DND-41 (cell line): Measurements from ENCODE around the gene RFTN1.

Experiments
- EZH2 ChIP-seq: IDR thresholded peaks from 3 replicates; pipeline ENCODE4 v1.6.1; 2012; ENCODE audit warnings: borderline replicate concordance, low read depth, mild to moderate bottlenecking, moderate library complexity, low read length, inconsistent platforms; ENCODE audit not compliant: severe bottlenecking
- TF ChIP-seq, protein P1 (sequence below): IDR thresholded peaks from 2 replicates; pipeline ENCODE4 v1.5.1; 2012; ENCODE audit warnings: borderline replicate concordance, low read length, moderate library complexity, mild to moderate bottlenecking; ENCODE audit not compliant: poor library complexity, severe bottlenecking; ENCODE audit errors: extremely low read depth

- TF ChIP-seq, protein P1, sequence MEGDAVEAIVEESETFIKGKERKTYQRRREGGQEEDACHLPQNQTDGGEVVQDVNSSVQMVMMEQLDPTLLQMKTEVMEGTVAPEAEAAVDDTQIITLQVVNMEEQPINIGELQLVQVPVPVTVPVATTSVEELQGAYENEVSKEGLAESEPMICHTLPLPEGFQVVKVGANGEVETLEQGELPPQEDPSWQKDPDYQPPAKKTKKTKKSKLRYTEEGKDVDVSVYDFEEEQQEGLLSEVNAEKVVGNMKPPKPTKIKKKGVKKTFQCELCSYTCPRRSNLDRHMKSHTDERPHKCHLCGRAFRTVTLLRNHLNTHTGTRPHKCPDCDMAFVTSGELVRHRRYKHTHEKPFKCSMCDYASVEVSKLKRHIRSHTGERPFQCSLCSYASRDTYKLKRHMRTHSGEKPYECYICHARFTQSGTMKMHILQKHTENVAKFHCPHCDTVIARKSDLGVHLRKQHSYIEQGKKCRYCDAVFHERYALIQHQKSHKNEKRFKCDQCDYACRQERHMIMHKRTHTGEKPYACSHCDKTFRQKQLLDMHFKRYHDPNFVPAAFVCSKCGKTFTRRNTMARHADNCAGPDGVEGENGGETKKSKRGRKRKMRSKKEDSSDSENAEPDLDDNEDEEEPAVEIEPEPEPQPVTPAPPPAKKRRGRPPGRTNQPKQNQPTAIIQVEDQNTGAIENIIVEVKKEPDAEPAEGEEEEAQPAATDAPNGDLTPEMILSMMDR: no peak
- TF ChIP-seq EZH2: no peak
These were observed 70.8 kb downstream of the RFTN1 start for GRCh38 chr3:16442730-16443129.
